H9 (cell line): ENCODE data around the gene TAF4. TPM values are rescaled to one million over a fixed set of nuclear protein-coding genes. Genes with fewer than 3 reads are reported as not detected.

Source experiments
- DNase-seq: peaks from one replicate; pipeline ENCODE4 v3.0.0-alpha.2; 2017
- H2AFZ ChIP-seq: one replicate; pipeline ENCODE4 v1.6.1; 2013; ENCODE audit warnings: mild to moderate bottlenecking, low read length, control low read depth, moderate library complexity
- H2AK5ac ChIP-seq: 2 replicates; pipeline ENCODE4 v1.6.1; 2013; ENCODE audit warnings: low read length, control low read depth, mixed read lengths; ENCODE audit not compliant: insufficient read length
- H2BK120ac ChIP-seq: one replicate; pipeline ENCODE4 v1.6.1; 2013; ENCODE audit warnings: low read depth, mild to moderate bottlenecking, low read length, control low read depth, inconsistent platforms; ENCODE audit not compliant: poor library complexity, severe bottlenecking
- H2BK12ac ChIP-seq: 2 replicates; pipeline ENCODE4 v1.6.1; 2013; ENCODE audit warnings: low read length, control low read depth, mixed read lengths, low read depth; ENCODE audit not compliant: insufficient read length
- H2BK15ac ChIP-seq: 2 replicates; pipeline ENCODE4 v1.6.1; 2013; ENCODE audit warnings: low read depth, low read length, control low read depth
- H2BK20ac ChIP-seq: one replicate; pipeline ENCODE4 v1.6.1; 2013; ENCODE audit warnings: low read depth, mild to moderate bottlenecking, low read length, control low read depth, inconsistent platforms; ENCODE audit not compliant: poor library complexity, severe bottlenecking
- H2BK5ac ChIP-seq: 2 replicates; pipeline ENCODE4 v1.6.1; 2013; ENCODE audit warnings: low read length, control low read depth, mixed read lengths; ENCODE audit not compliant: insufficient read length
- H3K14ac ChIP-seq: 2 replicates; pipeline ENCODE4 v1.6.1; 2013; ENCODE audit warnings: low read length, control low read depth; ENCODE audit not compliant: insufficient read depth
- H3K18ac ChIP-seq: 2 replicates; pipeline ENCODE4 v1.6.1; 2013; ENCODE audit warnings: low read depth, mild to moderate bottlenecking, mixed read lengths, low read length, control low read depth; ENCODE audit not compliant: insufficient read length
- H3K23ac ChIP-seq: 2 replicates; pipeline ENCODE4 v1.6.1; 2013; ENCODE audit warnings: low read length, control low read depth, mixed read lengths, low read depth; ENCODE audit not compliant: insufficient read length
- H3K23me2 ChIP-seq: 2 replicates; pipeline ENCODE4 v1.6.1; 2013; ENCODE audit warnings: low read depth, mild to moderate bottlenecking, mixed read lengths, low read length, control low read depth; ENCODE audit not compliant: insufficient read length, poor library complexity, severe bottlenecking
- H3K27ac ChIP-seq: 2 replicates; pipeline ENCODE4 v1.5.1; 2013; ENCODE audit warnings: low read length, control low read depth, mixed read lengths, low read depth; ENCODE audit not compliant: insufficient read length
- H3K27me3 ChIP-seq: 2 replicates; pipeline ENCODE4 v1.6.1; 2013; ENCODE audit warnings: low read length, control low read depth, inconsistent platforms; ENCODE audit not compliant: insufficient read depth
- H3K4ac ChIP-seq: 2 replicates; pipeline ENCODE4 v1.6.1; 2013; ENCODE audit warnings: low read depth, mild to moderate bottlenecking, control low read depth, inconsistent platforms, low read length, moderate library complexity
- H3K4me1 ChIP-seq: 2 replicates; pipeline ENCODE4 v1.6.1; 2013; ENCODE audit warnings: low read length, control low read depth, inconsistent platforms; ENCODE audit not compliant: insufficient read depth
- H3K4me2 ChIP-seq: 2 replicates; pipeline ENCODE4 v1.6.1; 2013; ENCODE audit warnings: low read length, control low read depth, mixed read lengths; ENCODE audit not compliant: insufficient read length, insufficient read depth
- H3K56ac ChIP-seq: 2 replicates; pipeline ENCODE4 v1.6.1; 2013; ENCODE audit warnings: low read depth, mild to moderate bottlenecking, mixed read lengths, low read length, control low read depth; ENCODE audit not compliant: insufficient read length
- H3K79me1 ChIP-seq: 2 replicates; pipeline ENCODE4 v1.6.1; 2013; ENCODE audit warnings: low read depth, mild to moderate bottlenecking, moderate library complexity, low read length, control low read depth, inconsistent platforms; ENCODE audit not compliant: insufficient read depth, poor library complexity, severe bottlenecking
- H3K79me2 ChIP-seq: 2 replicates; pipeline ENCODE4 v1.6.1; 2013; ENCODE audit warnings: low read length, control low read depth, inconsistent platforms; ENCODE audit not compliant: insufficient read depth
- H3K9ac ChIP-seq: 2 replicates; pipeline ENCODE4 v1.6.1; 2013; ENCODE audit warnings: low read length, control low read depth, mixed read lengths; ENCODE audit not compliant: insufficient read length; ENCODE audit errors: extremely low read depth
- H3K9me3 ChIP-seq: one replicate; pipeline ENCODE4 v1.6.1; 2013; ENCODE audit warnings: low read depth, low read length, inconsistent platforms; ENCODE audit not compliant: control insufficient read depth
- H3T11ph ChIP-seq: one replicate; pipeline ENCODE4 v1.6.1; 2013; ENCODE audit warnings: mild to moderate bottlenecking, low read length, control low read depth, inconsistent platforms
- H4K20me1 ChIP-seq: one replicate; pipeline ENCODE4 v1.6.1; 2013; ENCODE audit not compliant: control insufficient read depth, insufficient read length, insufficient read depth
- H4K5ac ChIP-seq: 2 replicates; pipeline ENCODE4 v1.6.1; 2013; ENCODE audit warnings: low read depth, mild to moderate bottlenecking, mixed read lengths, low read length, control low read depth; ENCODE audit not compliant: insufficient read length
- H4K8ac ChIP-seq: replicated peaks from 2 replicates; pipeline ENCODE4 v1.6.1; 2013; ENCODE audit warnings: low read length, control low read depth, mixed read lengths, low read depth; ENCODE audit not compliant: insufficient read length
- H4K91ac ChIP-seq: 2 replicates; pipeline ENCODE4 v1.6.1; 2013; ENCODE audit warnings: low read depth, mild to moderate bottlenecking, moderate library complexity, mixed read lengths, low read length, control low read depth; ENCODE audit not compliant: insufficient read length
- H3K27ac Mint-ChIP-seq, 3 experiments: 2 replicates in 2 of 3; 3 replicates in 1 of 3; pipeline ENCODE4 v1.8.0; 2020 to 2021; ENCODE audit warnings: mixed read lengths in 3 of 3, mild to moderate bottlenecking in 1 of 3, moderate library complexity in 1 of 3
- H3K27me3 Mint-ChIP-seq: 2 replicates; pipeline ENCODE4 v1.8.0; 2021; ENCODE audit warnings: low read depth, mild to moderate bottlenecking, moderate library complexity, mixed read lengths
- H3K36me3 Mint-ChIP-seq, 3 experiments: 2 replicates in 2 of 3; 3 replicates in 1 of 3; pipeline ENCODE4 v1.8.0; 2020 to 2021; ENCODE audit warnings: low read depth in 3 of 3, mixed read lengths in 3 of 3; ENCODE audit not compliant: insufficient read depth in 1 of 3
- H3K4me1 Mint-ChIP-seq, 2 experiments: 2 replicates each; pipeline ENCODE4 v1.8.0; 2020; ENCODE audit warnings: mixed read lengths in 2 of 2
- H3K4me3 Mint-ChIP-seq, 2 experiments: 2 replicates in 1 of 2; 3 replicates in 1 of 2; pipeline ENCODE4 v1.8.0; 2020 to 2021; ENCODE audit warnings: mild to moderate bottlenecking in 2 of 2, mixed read lengths in 2 of 2, moderate library complexity in 1 of 2
- H3K9me3 Mint-ChIP-seq, 2 experiments: 2 replicates in 1 of 2; 3 replicates in 1 of 2; pipeline ENCODE4 v1.8.0; 2020; ENCODE audit warnings: mild to moderate bottlenecking in 2 of 2, mixed read lengths in 2 of 2, moderate library complexity in 1 of 2
- WGBS: extraction: QIAGEN DNeasy Blood & Tissue Kit; methylation state at CpG from one replicate; pipeline ENCODE4 v1.1.7; 2013; ENCODE audit warnings: missing lambda C conversion rate, low lambda C conversion rate, mixed read lengths; ENCODE audit not compliant: insufficient read length; ENCODE audit errors: extremely low coverage; 5-methylcytosine and 5-hydroxymethylcytosine counted together
- total RNA-seq: library from RNA; stranded (reverse); gene quantifications from 2 replicates; pipeline ENCODE4 v1.2.1, GENCODE V29; 2021
- TF ChIP-seq, protein P1 (sequence below): fragments of 200-600 bp; sonication (generic); conservative IDR thresholded peaks from 3 replicates; pipeline ENCODE4 v1.8.0; 2021; ENCODE audit warnings: antibody characterized with exemption, mild to moderate bottlenecking

Gene TAF4
- total RNA-seq, 1 experiment from 2014 or later = 30.8 TPM

DNA sequence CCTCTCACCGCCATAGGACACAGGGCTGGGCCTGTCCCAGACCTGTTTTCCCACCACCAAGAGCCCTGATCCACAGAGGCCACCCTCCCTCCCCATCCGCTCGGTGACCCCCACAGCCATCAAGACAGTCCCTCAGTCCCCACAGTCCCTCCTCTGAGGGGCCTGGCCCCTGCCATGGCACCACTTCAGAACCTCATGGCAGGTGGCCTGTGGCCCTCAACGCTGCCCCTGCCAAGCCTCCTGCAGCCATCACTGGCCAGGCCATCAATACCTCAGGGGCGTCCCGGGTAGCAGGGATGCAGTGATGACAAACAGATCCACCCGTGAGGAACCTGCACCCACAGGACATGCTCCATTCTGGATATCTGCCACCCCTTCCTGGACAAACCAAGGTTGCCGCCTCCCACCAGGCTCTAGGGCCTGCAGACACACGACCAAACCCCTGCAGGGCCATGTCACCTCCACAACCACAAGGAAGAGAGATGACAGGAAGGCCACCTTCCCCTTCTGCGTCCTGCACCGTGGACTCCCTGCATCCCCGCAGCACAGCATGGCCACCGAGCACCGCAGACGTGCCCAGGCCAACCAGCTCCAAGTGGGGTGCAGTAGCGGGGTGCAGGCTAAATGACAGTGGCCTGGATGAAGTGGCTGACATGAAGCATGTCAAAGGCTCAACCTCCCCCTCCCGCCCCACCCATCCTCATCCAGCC lies 14.0 kb downstream of the TAF4 start:
- Histone ChIP-seq H4K91ac (no peak overlapping the region), H2BK15ac (no peak overlapping the region), H3K23ac (no peak overlapping the region), H3K27ac (no peak overlapping the region), H3K14ac (peak overlapping the region; percentile 9; the same call in 1 of the 2 replicates), H3K79me2 (peaks cover 56% of the 10 kb centered on the region; the same call in 1 of the 2 replicates), H3K27me3 (no peaks in the 10 kb centered on the region), H4K8ac (no peak overlapping the region), H3K9ac (no peak overlapping the region), H3K56ac (no peak overlapping the region), H3K23me2 (no peaks in the 10 kb centered on the region), H3K4me2 (no peak overlapping the region), H2AFZ (no peak overlapping the region), H3T11ph (no peak overlapping the region), H3K9me3 (no peaks in the 10 kb centered on the region), H3K4ac (no peak overlapping the region), H3K79me1 (no peaks in the 10 kb centered on the region), H2BK20ac (no peak overlapping the region), H2BK5ac (no peak overlapping the region), H2BK120ac (no peak overlapping the region), H3K4me1 (no peaks in the 10 kb centered on the region; the same call in 1 of the 2 replicates), H3K18ac (no peak overlapping the region), H4K5ac (no peak overlapping the region), H2AK5ac (no peak overlapping the region), H2BK12ac (no peak overlapping the region), H4K20me1 (peaks cover 7% of the 10 kb centered on the region)
- peaks cover 27 to 32% (median 31%) of the 10 kb centered on the region in 3 experiments for H3K36me3 Mint-ChIP-seq
- peak overlapping the region; percentile 55 to 91 (median 76); a peak in 3 of 7 replicates for H3K27ac Mint-ChIP-seq
- no peak for DNase-seq
- H3K9me3 Mint-ChIP-seq = peaks cover 2 to 5% of the 10 kb centered on the region in 2 experiments; a peak in 4 of 5 replicates
- H3K4me1 Mint-ChIP-seq = peaks cover 46 to 51% of the 10 kb centered on the region in 2 experiments
- no CpG with 5 or more reads among the region's 17 CpGs for WGBS
- no peak overlapping the region for H3K4me3 Mint-ChIP-seq
- no peaks in the 10 kb centered on the region; the same call in 1 of the 2 replicates for H3K27me3 Mint-ChIP-seq
- TF ChIP-seq, protein P1, sequence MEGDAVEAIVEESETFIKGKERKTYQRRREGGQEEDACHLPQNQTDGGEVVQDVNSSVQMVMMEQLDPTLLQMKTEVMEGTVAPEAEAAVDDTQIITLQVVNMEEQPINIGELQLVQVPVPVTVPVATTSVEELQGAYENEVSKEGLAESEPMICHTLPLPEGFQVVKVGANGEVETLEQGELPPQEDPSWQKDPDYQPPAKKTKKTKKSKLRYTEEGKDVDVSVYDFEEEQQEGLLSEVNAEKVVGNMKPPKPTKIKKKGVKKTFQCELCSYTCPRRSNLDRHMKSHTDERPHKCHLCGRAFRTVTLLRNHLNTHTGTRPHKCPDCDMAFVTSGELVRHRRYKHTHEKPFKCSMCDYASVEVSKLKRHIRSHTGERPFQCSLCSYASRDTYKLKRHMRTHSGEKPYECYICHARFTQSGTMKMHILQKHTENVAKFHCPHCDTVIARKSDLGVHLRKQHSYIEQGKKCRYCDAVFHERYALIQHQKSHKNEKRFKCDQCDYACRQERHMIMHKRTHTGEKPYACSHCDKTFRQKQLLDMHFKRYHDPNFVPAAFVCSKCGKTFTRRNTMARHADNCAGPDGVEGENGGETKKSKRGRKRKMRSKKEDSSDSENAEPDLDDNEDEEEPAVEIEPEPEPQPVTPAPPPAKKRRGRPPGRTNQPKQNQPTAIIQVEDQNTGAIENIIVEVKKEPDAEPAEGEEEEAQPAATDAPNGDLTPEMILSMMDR = no peak
